Umbilical cord (tissue), 2 donors: ENCODE measurements around the gene FEZ2. TPM values are rescaled to one million over a fixed set of nuclear protein-coding genes. Genes with fewer than 3 reads are reported as not detected.

ENCODE experiments used
- DNase-seq: peaks from one replicate; pipeline ENCODE4 v3.0.0-alpha.2; 2015; ENCODE audit warnings: low spot score
- total RNA-seq: library from RNA; depleted of rRNA; stranded (reverse); fragments of >200 nt; gene quantifications from one replicate; pipeline ENCODE4 v1.2.3, GENCODE V29; 2014; ENCODE audit warnings: low replicate concordance; ENCODE audit not compliant: insufficient read depth

FEZ2 gene
- total RNA-seq, 1 donor from 2014 or later = 63.3 TPM

- DNase-seq = no peak
Measured at GRCh38 chr2:36530983-36531354, 67.0 kb downstream of the FEZ2 start.

- no peak for DNase-seq
Measured at GRCh38 chr2:36530178-36530982, 67.6 kb downstream of the FEZ2 start.

- DNase-seq = no peak
Measured at GRCh38 chr2:36528766-36529392, 69.1 kb downstream of the FEZ2 start.

- DNase-seq = no peak
Measured at GRCh38 chr2:36528274-36528673, 69.7 kb downstream of the FEZ2 start.

- DNase-seq = no peak
Measured at GRCh38 chr2:36526226-36526625, 71.7 kb downstream of the FEZ2 start.

GRCh38 chr2:36525245-36525644, 72.7 kb downstream of the FEZ2 start:
- DNase-seq = no peak

- no peak for DNase-seq
Measured at GRCh38 chr2:36523153-36523552, 74.8 kb downstream of the FEZ2 start.

GRCh38 chr2:36520431-36520830, 77.5 kb downstream of the FEZ2 start:
- no peak for DNase-seq

- DNase-seq = peak; percentile 64
Measured at GRCh38 chr2:36516136-36516870, 81.7 kb downstream of the FEZ2 start.

GRCh38 chr2:36515538-36515937, 82.4 kb downstream of the FEZ2 start:
- DNase-seq = no peak

- no peak for DNase-seq
Measured at GRCh38 chr2:36513661-36514060, 84.3 kb downstream of the FEZ2 start.

GRCh38 chr2:36512705-36513104, 85.3 kb downstream of the FEZ2 start:
- peak; percentile 55 for DNase-seq

GRCh38 chr2:36511858-36512603, 85.9 kb downstream of the FEZ2 start:
- no peak for DNase-seq

- no peak for DNase-seq
Measured at GRCh38 chr2:36509075-36509474, 88.9 kb downstream of the FEZ2 start.

- peak; percentile 75 for DNase-seq
Measured at GRCh38 chr2:36507408-36507812, 90.6 kb downstream of the FEZ2 start.

Other genes with a start within 250 kb of the FEZ2 start
- gene CRIM1, start 242.4 kb downstream of the FEZ2 start, total RNA-seq = 344 TPM
- gene VIT, start 98.5 kb upstream of the FEZ2 start, total RNA-seq = 3.9 TPM